BJ (cell line): ENCODE results near the gene PLXNB3. TPM values are rescaled to one million over a fixed set of nuclear protein-coding genes. Genes with fewer than 3 reads are reported as not detected.

ENCODE experiments used
- CTCF ChIA-PET: fragments of 350-600 bp; formaldehyde crosslinking; extraction: SDS; loops from one replicate; lab custom pipeline; 2021; ENCODE audit warnings: antibody characterized with exemption, inconsistent platforms; lab: Yijun Ruan, JAX
- POLR2A ChIA-PET: fragments of 300-600 bp; sonication (Branson Sonifier 250); formaldehyde crosslinking; extraction: SDS; loops from one replicate; lab custom pipeline; 2021; ENCODE audit warnings: antibody characterized with exemption; lab: Charles Lee
- DNase-seq: peaks from one replicate; pipeline ENCODE4 v3.0.0-alpha.2; 2011; ENCODE audit warnings: low read depth
- H3K27me3 ChIP-seq: 2 replicates; pipeline ENCODE4 v1.6.0; 2011; ENCODE audit warnings: low read length; ENCODE audit not compliant: control insufficient read depth, insufficient read depth
- H3K36me3 ChIP-seq: 2 replicates; pipeline ENCODE4 v1.5.1; 2011; ENCODE audit warnings: low read length; ENCODE audit not compliant: control insufficient read depth, insufficient read depth
- H3K4me3 ChIP-seq: 2 replicates; pipeline ENCODE4 v1.5.1; 2011; ENCODE audit warnings: low read depth, mild to moderate bottlenecking, control low read depth, low read length
- polyA plus RNA-seq: library from polyadenylated mRNA; depleted of rRNA; stranded (reverse); fragments of >200 nt; gene quantifications from 2 replicates; pipeline ENCODE4 v1.2.3, GENCODE V29; 2011
- TF ChIP-seq, protein P1 (sequence below): IDR thresholded peaks from 2 replicates; pipeline ENCODE4 v1.5.1; 2011; ENCODE audit warnings: low read depth, mild to moderate bottlenecking, control low read depth, inconsistent platforms, low read length, moderate library complexity; ENCODE audit not compliant: insufficient read depth

PLXNB3 gene
- polyA plus RNA-seq, 1 experiment = 8.2 TPM

DNA sequence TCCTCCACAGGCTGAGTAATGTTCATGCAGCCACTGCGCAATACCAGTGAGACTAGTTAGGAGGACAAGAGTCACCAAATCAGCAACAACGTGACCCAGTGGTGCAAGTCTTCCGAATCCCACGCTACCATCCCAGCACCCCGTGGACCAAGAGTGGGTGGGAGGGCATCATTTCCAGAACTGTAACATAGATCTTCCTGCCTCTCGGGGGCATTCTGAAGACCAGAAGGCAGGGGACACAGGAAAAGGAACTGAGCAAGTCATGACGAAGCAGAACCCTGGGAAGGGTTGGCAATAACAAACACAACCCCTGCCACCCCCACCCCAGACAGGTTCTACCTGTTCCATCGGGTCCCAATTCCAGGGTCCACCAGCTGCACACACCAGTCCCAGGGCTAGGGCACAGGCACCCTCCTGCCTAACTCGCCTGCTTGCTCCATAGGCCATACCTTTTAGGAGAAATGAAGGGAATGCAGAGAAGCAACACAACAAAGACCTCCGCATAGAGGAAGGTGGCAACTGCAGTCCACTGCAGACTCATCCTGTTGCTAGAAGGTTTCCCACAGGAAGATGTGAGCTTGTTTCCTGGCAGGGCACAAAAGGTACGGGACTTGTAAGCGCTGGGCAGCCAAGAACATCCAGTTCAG is 41.2 kb upstream of the PLXNB3 start:
- ChIA-PET CTCF (no interaction called here), POLR2A (no interaction called here)
- DNase-seq = no peak
- Histone ChIP-seq H3K4me3 (peak overlapping the region; percentile 70), H3K27me3 (no peaks in the 10 kb centered on the region), H3K36me3 (peaks cover 11% of the 10 kb centered on the region)
- TF ChIP-seq, protein P1, sequence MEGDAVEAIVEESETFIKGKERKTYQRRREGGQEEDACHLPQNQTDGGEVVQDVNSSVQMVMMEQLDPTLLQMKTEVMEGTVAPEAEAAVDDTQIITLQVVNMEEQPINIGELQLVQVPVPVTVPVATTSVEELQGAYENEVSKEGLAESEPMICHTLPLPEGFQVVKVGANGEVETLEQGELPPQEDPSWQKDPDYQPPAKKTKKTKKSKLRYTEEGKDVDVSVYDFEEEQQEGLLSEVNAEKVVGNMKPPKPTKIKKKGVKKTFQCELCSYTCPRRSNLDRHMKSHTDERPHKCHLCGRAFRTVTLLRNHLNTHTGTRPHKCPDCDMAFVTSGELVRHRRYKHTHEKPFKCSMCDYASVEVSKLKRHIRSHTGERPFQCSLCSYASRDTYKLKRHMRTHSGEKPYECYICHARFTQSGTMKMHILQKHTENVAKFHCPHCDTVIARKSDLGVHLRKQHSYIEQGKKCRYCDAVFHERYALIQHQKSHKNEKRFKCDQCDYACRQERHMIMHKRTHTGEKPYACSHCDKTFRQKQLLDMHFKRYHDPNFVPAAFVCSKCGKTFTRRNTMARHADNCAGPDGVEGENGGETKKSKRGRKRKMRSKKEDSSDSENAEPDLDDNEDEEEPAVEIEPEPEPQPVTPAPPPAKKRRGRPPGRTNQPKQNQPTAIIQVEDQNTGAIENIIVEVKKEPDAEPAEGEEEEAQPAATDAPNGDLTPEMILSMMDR = no peak

DNA sequence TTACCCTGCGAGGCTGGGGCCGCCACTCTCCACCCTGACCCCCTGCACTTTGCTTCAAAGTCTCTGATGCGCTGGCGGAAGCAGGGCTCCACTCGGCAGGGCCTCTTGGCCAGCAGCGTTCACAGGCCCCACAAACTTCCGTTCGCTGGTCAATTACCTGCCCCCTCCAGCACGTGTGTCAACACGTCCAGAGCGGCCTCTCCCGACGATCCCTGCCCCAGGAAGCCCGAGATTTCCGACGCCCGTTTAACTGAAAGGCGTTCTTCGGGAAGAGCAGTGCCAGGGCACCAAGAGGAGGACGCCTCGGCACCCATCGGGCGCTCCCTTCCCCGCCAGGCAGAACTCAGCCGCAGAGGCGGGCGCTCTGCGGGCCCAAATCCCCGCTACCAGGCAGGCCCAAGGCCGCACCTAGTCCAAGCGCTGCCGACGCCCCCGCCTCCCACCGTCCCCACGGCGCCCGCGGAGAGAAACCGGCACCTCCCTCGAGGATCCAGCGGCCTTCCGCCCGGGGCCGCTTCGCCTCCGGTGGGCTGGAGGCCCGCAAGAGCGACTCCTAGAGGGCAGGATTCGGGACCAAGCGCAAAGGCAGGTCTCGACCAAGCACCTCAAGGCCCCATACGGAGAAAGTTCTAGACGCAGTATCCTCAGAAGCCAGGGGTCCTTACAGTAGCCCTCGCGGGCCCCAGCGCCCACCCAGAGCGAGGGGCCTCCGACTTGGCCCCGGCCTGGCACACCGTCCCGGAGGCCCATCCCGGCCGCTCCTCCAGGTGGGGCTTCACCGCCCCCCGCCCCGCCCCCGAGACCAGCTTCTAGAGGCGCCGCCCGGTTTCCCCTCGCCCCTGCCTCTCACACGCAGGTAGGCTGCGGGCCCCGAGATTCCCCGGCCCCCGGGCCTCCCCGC is 40.4 kb upstream of the PLXNB3 start:
- CTCF ChIA-PET = no interaction called here
- Histone ChIP-seq H3K4me3 (peak overlapping the region; percentile 70), H3K36me3 (peaks cover 11% of the 10 kb centered on the region), H3K27me3 (no peaks in the 10 kb centered on the region)
- POLR2A ChIA-PET = interaction anchor here (0.6 kb wide), 1 partner anchor 817 kb away, joined by 7 read pairs; no protein-coding TSS in a partner anchor
- DNase-seq = no peak
- TF ChIP-seq, protein P1 = peak; percentile 53

DNA sequence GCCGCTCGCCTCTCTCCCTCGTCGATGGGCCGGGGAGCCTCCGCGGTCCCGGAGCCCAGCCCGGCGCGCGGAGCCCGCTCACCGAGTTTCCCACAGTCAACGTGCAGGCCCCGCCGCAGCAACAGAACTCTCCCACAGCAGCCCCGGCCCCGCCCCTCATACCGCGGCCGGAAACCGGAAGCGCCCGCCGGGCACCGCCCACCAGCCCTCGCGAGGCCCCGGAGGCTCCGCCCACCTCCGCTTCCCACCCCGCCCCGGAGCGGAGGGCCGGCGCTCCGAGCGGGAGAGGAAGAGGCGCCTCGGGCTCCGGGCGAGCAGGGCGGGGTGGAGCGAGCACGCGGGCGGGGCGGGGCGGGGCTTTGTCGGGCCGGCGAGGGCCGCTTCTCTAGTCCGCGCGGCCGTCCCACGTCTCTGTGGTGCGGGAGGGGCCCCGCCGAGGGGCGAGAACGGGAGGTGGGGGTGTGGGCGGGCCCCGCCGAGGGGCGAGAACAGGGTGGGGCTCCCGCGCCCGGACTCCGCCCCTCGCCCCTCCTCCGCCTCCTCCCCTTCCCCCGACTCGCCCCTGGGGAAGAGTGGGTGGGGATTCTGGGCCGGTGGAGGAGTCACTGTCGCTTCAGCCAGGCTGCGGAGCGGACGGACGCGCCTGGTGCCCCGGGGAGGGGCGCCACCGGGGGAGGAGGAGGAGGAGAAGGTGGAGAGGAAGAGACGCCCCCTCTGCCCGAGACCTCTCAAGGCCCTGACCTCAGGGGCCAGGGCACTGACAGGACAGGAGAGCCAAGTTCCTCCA is 39.6 kb upstream of the PLXNB3 start, which contains the start of the genes ABCD1 and BCAP31:
Gene ABCD1, plus strand, starts transcription at position 605 of the 787 bp plus-strand sequence. CDS start 411 bp downstream, outside the sequence.
Gene BCAP31, minus strand, starts transcription at position 136 of the 787 bp plus-strand sequence. CDS start 1,143 bp downstream, outside the sequence.
- TF ChIP-seq, protein P1 = no peak
- DNase-seq = peak; percentile 28
- ChIA-PET POLR2A (interaction anchor here (0.6 kb wide), 1 partner anchor 816 kb away, joined by 7 read pairs; no protein-coding TSS in a partner anchor), CTCF (no interaction called here)
- H3K27me3 ChIP-seq = no peaks in the 10 kb centered on the region
- H3K4me3 ChIP-seq = peak within 1 kb of the TSS; percentile 70
- H3K36me3 ChIP-seq = peaks cover 8% of the 10 kb centered on the region

DNA sequence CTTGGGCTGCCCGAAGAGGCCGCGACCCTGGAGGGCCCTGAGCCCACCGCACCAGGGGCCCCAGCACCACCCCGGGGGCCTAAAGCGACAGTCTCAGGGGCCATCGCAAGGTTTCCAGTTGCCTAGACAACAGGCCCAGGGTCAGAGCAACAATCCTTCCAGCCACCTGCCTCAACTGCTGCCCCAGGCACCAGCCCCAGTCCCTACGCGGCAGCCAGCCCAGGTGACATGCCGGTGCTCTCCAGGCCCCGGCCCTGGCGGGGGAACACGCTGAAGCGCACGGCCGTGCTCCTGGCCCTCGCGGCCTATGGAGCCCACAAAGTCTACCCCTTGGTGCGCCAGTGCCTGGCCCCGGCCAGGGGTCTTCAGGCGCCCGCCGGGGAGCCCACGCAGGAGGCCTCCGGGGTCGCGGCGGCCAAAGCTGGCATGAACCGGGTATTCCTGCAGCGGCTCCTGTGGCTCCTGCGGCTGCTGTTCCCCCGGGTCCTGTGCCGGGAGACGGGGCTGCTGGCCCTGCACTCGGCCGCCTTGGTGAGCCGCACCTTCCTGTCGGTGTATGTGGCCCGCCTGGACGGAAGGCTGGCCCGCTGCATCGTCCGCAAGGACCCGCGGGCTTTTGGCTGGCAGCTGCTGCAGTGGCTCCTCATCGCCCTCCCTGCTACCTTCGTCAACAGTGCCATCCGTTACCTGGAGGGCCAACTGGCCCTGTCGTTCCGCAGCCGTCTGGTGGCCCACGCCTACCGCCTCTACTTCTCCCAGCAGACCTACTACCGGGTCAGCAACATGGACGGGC is 38.8 kb upstream of the PLXNB3 start:
- Histone ChIP-seq H3K27me3 (no peaks in the 10 kb centered on the region), H3K36me3 (peaks cover 3% of the 10 kb centered on the region), H3K4me3 (peak overlapping the region; percentile 42)
- CTCF ChIA-PET = interaction anchor here (1.0 kb wide), 1 partner anchor 20 kb away, joined by 3 read pairs; no protein-coding TSS in a partner anchor
- no peak for DNase-seq
- POLR2A ChIA-PET = no interaction called here
- TF ChIP-seq, protein P1 = no peak
